ENCODE measurements around the gene ASCL3.
A peak's percentile ranks its signal among the peaks of the same experiment; 100 is the strongest.
"Not testable (repeated sequence)": the region's sequence is repeated elsewhere in the genome, so short reads cannot be mapped to it uniquely, and the experiment has no call there.

Gene ASCL3, protein sequence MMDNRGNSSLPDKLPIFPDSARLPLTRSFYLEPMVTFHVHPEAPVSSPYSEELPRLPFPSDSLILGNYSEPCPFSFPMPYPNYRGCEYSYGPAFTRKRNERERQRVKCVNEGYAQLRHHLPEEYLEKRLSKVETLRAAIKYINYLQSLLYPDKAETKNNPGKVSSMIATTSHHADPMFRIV

DNA sequence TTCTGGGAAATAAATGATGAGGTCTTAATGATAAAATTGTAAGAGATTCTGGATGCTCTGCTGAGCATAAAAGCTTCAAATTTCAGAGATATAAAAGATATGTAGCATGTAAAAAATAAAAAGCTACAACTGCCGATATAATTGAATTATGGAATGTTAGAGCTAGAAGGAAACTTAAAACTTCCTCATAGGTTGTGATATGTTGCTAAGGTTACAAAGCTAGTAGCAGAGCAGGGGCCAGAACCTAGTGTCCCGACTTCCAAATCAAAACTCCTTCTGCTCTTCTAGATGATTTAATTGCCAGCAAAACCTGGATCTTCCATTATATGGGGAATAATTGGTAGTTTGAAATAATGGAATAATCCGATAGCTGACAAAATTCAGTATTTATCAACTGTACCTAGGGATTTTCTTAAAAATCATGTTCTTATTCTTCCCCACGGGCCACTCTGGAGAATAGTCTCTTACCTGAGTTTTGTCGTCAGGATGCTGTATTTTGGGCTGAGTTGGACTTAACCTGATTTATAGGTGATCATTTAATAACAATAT, at the start of gene ASCL3:
TSS of gene ASCL3 (minus strand) at position 499 of the 549 bp plus-strand sequence. CDS start 4,855 bp downstream, outside the sequence.
- no peak for DNase-seq

DNA sequence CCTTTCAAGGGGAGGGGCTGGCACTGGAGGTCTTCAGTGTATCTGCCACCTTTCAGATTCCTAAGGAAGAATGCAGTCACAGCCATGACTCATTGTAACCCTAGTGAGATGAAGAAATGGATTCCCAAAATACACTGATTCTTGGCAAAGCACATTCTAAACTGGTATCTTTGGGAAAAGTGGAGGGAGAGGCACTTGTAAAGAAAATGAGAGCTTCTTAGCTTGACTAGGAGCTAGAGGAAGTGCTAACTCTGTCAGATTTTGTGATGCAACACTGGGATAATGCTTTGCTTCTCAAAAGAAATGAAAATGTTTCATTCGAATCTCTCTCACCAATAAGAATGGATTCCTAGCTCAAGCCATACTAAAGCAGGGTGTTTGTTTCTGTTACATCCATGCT, 46.6 kb upstream of the ASCL3 start:
- DNase-seq = no peak

DNA sequence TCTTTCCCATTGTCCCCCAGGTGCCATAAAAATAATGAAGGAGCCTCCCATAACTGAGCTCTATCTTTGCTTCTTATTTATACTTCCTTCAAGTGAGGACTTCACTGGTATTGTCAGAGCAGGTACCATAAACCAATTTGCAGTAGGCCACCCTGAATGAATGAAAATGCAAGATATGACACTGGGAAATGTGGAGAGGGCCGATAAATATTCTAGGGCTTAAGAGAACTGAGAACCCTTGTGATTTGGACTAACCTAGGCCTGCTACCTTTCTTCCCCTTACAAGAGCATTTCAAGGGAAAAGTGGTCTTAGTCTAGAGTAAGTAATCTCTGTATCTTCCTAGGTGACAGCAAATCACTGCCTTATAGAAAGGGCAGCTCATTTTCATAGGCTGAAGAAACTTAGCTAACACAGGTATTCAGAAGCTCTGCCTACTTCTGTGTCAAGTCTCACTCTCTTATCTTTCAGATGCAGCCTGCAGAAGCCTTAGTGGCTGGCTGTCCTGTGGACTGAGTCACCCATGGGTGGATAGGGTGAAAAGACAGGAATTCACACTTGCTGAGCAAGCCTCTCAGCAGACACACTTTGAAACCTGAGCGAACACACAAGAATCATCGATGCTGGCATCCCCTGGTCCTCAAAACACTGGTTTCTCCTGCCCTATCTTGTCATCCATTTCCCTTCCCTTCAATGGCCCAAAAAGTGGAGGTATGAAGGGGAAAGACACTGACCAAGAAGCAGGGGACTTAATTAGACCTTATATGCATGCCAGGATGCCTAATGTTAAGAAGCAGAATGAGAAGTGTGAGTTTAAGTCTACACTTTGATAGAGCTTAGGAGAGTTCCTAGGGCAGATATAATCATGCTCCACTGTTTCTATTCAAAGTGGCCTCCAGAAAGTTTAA, 45.8 kb upstream of the ASCL3 start:
- no peak for DNase-seq

DNA sequence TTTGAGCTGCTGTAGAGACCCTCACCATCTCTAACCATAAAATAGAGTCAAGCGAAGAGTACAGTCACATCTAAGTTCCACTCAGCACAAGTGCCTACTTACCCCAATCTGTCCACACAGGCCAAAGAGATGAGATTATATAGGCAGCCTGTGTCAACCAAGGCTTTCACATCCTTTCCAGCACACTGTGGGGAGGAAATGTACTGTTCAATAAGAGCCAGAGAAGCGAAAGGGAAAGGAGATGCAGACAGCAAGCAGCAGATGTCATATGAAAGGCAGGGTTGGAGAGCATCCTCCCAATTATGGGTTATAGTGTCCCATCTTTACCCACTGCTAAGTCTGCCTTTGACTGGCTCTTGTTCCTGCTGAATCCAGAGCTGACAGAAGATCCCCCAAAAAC, 44.6 kb upstream of the ASCL3 start:
- no peak for DNase-seq

- not testable (repeated sequence) for DNase-seq
Measured at GRCh38 chr11:8986772-8987171, 44.0 kb upstream of the ASCL3 start.

DNA sequence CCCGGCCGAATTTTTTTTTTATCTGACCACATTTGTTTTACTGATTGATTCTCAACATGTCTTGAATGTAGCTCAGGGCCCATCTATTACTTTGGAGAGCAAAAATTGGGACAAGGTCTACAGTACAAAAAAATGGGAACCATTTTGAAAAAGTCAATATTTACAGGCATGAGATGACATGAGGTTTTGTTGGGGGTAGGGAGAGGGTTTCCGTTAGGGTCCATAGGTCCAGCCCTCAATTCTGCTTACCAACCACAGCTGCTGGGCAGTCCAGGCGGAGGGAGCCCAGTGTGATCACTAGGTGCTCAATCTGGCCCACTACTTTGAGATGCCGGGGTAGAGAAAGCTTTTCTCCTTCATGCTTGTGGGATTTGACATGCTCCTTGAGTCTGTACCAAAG, 42.6 kb upstream of the ASCL3 start:
- DNase-seq = no peak

DNA sequence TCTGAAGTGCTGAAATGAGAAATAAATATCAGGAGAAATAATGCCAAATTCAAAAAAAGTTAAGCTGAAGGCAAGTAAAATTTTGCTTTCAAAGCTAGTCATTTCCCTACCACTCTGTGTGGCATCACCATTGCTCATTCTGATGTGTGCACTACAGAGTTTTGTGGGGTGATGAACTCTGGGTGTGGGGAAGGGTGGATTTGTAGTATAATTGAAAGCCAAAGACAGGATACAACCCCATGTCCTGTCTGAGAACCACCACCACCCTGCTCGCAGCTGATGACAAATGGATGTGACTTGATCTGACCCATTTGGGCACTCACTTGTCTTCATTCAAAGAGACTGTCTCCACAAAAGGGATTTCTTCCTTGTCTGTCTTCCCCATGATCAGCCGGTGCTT, 40.7 kb upstream of the ASCL3 start:
- no peak for DNase-seq

DNA sequence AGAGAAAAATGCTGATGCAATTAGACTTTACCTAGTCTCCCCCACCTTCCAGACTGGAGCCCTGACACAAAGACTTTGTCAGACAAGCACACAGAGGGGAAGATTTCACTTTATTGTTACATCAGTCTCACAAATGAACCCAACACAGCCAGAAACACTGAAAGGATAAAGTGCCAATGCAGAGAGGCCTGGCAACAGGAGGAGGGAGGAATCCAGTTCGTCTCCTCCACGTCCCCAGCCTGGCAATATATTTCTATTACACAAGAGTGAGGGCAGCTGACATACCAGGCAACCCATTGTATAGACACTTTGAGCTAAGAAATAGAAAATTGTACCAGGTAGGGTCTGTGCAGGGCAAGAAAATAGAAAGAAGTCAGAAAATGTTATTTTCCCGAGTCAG, 37.7 kb upstream of the ASCL3 start:
- DNase-seq = no peak

GRCh38 chr11:8979365-8979764, 36.5 kb upstream of the ASCL3 start:
- not testable (repeated sequence) for DNase-seq

DNA sequence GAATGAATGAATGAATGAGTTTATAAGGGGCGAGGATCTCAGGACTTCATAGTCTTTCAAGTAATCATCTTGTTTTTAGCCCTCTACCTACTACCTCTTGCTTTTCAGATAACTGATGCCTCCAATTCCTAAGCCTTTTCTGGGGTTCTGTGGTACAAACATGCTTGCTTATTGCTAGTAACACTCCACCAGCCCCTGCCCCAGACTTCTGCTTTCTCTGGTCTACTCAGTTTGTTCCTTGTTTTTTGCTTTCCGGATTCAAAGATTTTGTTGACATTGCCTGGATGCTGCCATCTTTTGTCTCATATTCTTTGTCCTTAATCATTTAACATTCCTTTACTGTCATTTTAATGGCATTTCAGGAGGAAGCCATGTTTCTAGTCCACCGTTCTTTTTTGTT, 30.3 kb upstream of the ASCL3 start:
- DNase-seq = no peak

DNA sequence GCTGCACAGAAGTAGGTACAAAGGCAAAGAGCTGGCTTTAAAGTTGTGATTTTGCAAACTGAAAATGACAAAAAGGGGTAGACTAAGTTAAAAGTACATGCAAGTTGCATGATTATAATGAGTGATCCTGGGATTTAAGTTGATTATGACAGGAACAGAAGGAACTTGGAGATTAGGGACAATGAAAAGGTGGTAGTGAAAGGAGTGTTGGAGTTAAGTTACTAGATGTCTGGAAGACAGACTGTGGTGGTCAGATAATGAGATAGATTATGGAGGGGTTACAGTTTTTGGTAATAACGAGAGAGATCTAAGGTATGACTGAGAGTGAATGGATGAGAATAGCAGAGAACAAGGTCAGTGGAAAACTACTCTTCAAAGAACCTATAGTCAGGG, 29.1 kb upstream of the ASCL3 start:
- DNase-seq = no peak

DNA sequence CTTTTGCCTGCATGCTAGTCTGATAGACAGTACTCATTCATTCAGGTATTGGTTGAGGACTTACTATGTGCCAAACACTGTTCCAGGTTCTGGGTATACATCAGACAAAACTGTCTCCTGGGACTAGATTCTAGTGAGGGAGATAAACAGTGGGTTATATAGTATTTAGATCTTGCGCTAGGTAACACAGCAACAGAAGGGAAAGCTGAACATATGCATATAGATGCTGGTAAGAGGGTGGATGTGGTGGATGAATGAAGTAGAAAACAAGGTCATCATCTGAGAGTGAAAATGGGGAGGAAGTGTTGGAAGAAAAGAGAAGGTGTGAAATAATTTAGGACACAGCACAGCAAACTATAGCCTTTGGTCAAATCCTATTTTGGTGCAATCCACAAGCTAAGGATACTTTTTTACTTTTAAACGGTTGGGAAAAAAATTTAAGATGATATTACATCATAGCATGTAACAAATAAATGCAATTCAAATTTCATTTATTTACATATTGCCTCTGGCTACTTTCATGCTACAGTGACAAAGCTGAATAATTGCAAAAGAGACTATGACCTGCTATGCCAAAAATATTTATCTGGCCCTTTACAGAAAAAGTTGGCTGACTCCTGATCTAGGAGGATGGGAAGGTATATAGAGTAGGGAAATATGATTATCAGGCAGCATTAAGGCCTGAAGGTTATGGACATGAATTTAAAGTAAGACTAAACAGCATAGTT, 28.5 kb upstream of the ASCL3 start:
- DNase-seq = no peak

DNA sequence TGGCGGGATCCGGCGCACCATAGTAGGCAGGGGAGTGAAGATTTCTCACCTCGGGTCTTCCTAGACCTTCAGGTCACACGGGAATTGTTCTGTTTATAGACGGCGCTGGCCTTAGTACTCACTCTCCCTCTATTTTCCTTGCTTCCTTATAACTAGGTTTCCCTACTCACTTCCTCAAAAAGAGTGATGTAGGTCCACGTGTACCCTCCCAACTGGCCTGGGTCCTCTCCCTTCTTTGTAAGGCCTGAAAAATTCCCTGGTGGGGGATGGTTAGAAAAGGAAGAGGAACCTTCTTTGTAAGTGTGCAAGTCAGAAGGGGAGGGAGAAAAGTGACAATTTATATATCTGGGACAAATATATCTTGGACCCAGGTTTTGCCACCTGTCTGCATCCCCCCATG, 24.4 kb upstream of the ASCL3 start:
- no peak for DNase-seq

- DNase-seq = peak; percentile 94
Measured at GRCh38 chr11:8964324-8965320, 21.8 kb upstream of the ASCL3 start, which contains the start of gene TMEM9B. TMEM9B (minus strand) TSS chr11:8964442; CDS start chr11:8964313, 129 bp downstream.

DNA sequence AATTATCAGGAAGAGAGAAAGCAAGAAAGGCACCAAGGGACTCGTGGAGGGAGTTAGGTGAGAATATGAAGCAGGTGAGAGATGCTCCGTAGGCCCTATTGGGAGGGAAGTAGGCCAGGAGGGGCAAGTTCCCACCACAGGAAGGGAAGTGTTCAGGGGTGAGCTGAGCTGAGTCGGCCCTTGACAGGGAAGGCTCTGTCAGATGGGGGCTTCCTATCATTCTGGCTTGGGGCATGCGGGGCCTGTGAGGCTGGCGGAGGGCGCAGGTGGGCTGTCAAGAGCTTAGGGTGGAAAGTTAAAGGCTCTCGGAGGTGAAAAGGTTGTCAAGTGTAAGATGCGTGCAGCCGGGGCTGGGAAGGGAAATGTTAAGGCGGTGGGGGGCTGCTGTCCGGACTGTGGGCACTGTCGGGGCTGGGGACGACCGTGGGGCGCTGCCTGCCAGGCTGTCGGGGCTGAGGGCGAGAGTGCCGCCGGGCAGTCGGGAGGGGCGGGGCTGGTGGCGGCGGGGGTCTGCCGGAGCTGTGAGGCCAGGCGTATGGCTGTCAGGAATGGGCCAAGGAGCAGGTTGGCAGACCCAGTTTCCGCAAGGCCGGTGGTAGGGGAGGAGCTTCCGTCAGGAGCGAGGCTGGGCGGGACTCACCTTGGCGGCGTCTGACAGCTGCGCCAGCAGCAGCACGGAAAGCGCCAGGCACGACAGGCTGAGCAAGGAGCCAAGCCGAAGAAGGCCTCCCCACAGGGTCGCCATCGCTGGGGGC, 20.9 kb upstream of the ASCL3 start:
- no peak for DNase-seq

GRCh38 chr11:8962841-8963240, 20.0 kb upstream of the ASCL3 start:
- DNase-seq = no peak

DNA sequence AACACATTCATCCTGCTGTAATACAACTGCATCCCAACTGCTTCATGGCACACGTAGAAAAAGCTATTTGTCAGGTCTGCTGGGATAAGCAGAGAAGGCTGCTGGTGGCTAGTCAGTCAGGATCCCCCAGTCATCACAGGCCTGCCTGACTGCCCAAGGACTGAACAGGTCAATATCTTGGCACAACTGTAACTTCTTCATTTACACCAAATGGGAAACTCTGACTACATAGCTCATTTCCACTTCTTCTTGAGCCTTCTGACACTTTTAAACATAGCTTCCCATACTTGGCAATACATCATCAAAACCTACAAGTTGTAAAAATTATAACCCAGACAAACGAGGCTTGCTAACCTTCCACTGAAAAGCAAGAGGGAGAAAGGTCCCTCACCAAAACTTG, 18.6 kb upstream of the ASCL3 start:
- no peak for DNase-seq

DNA sequence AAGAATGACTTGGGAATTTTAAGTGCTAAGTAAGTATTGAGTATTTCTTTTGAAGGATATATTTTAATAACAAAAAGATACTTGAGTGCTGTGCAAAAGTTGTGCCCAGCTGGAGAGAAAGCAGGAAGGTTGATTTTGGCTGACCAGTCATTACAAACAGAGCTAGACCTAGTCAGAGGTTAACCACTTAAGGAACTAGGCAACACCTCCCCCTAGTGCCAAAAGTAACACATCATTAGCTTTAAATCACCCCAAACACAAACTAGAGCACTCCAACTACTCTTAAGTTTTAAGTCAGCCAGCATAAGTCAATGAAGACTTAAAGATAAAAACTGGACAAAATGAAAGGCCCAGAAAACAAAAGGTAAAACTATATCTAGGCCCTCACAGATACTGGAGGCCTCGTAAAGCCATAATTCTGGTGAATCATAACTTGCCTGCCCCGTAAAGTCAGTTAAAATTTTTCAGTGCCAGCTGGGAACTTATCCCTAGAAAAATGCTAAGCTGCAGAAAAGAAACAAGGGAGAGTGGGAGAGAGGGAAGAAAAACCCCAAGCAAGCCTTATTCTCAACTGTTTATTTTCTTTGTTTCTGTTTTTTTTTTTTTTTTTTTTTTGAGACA, 16.8 kb upstream of the ASCL3 start:
- peak; percentile 74 for DNase-seq

DNA sequence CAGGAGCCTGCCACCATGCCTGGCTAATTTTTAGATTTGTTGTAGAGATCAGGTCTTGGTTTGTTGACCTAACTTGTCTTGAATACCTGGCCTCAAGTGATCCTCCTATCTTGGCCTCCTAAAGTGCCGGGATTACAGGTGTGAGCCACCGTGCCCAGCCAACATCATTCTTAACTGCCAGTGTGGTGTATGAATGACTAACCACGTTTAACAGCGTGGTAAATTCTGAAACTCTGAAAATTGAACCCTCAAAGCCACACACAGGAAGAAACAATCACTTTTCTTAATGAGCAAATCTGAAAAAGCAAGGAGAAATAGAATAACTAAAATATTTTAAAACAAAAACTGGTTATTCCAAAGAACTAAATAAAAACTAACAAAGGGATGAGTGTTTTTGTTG, 14.0 kb upstream of the ASCL3 start:
- no peak for DNase-seq

GRCh38 chr11:8948886-8949285, 6.1 kb upstream of the ASCL3 start:
- DNase-seq = no peak

All from eye (tissue), 1 donor.